Non-pigmented ciliary epithelial cell (primary cell): ENCODE results near the gene ASMTL.
"Not testable (repeated sequence)": the region's sequence is repeated elsewhere in the genome, so short reads cannot be mapped to it uniquely, and the experiment has no call there.

ENCODE experiments used
- DNase-seq: peaks from one replicate; pipeline ENCODE4 v3.0.0-alpha.2; 2010; ENCODE audit warnings: low read depth

The ASMTL gene

GRCh38 chrX:1387141-1387776, 65.5 kb downstream of the ASMTL start:
- DNase-seq, result no peak

- no peak for DNase-seq
Observed at GRCh38 chrX:1386338-1387127, 66.2 kb downstream of the ASMTL start.

DNA sequence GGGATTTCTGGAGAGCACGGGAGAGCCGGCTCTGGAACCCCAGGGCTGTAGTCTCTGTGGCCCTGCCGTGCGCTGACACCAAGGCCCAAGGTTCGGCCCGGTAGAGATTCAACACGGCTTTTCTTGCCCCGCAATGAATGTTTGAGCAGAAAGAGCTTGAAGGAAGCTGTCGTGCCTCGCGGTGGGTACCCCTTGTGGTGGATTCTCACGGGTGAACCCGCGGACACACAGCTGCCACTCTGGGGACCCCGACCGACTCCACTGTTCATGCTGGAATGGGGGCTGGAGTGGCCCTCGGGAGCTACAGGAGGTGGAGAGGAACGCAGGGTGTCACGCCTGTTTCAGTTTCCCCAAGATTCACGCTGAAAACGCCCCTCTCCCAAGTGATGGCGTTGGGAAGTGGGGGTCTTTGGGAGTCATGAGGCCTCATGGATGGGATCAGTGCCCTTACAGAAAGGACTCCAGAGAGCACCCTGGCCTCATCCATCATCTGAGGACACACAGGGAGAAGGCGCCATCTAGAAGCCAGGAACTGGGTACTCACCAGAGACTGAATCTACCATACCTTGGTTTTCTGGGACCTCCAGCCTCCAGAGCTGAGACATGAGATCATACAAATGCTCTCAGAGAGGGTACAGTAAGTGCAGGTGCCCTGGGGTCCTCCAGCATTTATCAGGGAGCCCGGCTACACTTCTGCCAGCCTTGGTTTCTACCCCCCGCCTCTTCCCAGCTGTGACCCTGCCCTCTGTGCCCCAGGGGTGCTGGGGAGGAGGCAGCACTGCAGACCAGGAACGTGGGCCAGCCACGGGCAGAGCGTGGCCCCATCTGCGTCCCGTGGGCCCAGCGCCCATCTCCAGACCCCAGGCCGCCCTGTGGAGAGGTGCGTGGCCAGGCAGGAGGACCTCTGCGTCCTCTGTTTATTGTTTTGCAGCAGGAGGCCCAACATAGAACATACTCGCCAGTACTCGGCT, 67.2 kb downstream of the ASMTL start:
- DNase-seq, result no peak

- no peak for DNase-seq
Observed at GRCh38 chrX:1384658-1385252, 68.0 kb downstream of the ASMTL start.

DNA sequence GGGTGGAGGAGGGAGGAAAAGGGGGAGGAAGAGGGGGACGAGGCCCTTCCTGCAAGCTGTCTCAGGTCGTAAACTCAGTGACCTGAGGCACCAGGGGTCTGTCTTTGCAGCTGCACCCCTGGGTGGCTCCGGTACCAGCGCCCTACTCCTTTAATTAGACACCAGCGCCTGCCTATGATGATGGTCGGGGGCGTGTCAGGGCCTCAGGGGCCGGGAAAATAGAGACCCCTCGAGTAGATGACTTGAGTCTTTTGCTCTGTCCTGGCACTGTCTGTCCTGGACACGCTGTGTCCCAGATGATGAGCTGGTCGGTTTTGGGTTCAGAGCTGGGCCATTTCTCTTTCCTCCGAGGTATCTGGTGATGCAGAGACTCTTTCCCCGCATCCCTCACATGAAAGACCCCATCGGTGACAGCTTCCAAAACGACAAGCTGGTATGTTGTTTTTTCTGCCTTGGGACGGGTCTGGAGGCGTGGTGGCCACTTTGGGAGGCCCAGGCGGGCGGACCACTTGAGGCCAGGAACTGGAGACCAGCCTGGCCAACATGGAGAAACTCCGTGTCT, 72.0 kb downstream of the ASMTL start:
- DNase-seq, result no peak

GRCh38 chrX:1378306-1378759, 74.4 kb downstream of the ASMTL start:
- DNase-seq, result no peak

GRCh38 chrX:1368385-1368698, 84.4 kb downstream of the ASMTL start:
- no peak for DNase-seq

DNA sequence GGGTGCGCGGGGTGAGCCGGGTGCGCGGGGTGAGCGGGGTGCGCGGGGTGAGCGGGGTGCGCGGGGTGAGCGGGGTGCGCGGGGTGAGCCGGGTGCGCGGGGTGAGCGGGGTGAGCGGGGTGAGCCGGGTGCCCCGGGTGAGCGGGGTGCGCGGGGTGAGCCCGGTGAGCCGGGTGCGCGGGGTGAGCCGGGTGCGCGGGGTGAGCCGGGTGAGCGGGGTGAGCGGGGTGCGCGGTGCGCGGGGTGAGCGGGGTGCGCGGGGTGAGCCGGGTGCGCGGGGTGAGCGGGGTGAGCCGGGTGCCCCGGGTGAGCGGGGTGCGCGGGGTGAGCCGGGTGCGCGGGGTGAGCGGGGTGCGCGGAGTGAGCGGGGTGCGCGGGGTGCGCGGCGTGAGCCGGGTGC, 86.3 kb downstream of the ASMTL start:
- not testable (repeated sequence) for DNase-seq

- no peak for DNase-seq
Observed at GRCh38 chrX:1361910-1362309, 90.8 kb downstream of the ASMTL start.

DNA sequence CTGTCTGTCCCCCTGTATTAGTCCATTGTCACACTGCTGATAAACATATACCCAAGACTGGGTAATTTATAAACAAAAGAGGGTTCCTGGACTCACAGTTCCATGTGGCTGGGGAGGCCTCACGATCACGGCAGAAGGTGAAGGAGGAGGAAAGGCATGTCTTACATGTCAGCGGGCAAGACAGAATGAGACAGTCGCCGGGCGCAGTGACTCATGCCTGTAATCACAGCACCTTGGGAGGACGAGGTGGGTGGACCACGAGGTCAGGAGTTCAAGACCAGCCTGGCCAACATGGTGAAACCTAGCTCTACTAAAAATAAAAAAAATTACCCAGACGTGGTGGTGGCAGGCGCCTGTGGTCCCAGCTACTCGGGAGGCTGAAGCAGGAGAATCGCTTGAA, 91.4 kb downstream of the ASMTL start:
- DNase-seq, result no peak

DNA sequence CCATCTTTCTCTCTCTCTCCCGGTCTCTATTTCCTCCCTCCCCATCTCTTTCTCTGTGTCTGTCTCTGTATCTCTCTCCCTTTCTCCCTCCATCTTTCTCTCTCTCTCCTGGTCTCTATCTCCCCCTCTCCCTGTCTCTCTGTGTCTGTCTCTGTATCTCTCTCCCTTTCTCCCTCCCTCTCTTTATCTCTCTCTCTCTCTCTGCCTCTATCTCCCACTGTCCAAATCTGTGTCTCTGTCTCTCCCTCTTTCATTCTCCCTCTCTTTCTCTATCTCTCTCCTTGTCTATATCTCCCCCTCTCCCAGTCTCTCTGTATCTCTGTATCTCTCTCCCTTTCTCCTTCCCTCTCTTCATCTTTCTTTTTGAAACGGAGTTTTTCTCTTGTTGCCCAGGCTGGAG, 92.5 kb downstream of the ASMTL start:
- no peak for DNase-seq

GRCh38 chrX:1359477-1359873, 93.2 kb downstream of the ASMTL start:
- no peak for DNase-seq

- no peak for DNase-seq
Observed at GRCh38 chrX:1358793-1359476, 93.8 kb downstream of the ASMTL start.

GRCh38 chrX:1357993-1358392, 94.7 kb downstream of the ASMTL start:
- no peak for DNase-seq

DNA sequence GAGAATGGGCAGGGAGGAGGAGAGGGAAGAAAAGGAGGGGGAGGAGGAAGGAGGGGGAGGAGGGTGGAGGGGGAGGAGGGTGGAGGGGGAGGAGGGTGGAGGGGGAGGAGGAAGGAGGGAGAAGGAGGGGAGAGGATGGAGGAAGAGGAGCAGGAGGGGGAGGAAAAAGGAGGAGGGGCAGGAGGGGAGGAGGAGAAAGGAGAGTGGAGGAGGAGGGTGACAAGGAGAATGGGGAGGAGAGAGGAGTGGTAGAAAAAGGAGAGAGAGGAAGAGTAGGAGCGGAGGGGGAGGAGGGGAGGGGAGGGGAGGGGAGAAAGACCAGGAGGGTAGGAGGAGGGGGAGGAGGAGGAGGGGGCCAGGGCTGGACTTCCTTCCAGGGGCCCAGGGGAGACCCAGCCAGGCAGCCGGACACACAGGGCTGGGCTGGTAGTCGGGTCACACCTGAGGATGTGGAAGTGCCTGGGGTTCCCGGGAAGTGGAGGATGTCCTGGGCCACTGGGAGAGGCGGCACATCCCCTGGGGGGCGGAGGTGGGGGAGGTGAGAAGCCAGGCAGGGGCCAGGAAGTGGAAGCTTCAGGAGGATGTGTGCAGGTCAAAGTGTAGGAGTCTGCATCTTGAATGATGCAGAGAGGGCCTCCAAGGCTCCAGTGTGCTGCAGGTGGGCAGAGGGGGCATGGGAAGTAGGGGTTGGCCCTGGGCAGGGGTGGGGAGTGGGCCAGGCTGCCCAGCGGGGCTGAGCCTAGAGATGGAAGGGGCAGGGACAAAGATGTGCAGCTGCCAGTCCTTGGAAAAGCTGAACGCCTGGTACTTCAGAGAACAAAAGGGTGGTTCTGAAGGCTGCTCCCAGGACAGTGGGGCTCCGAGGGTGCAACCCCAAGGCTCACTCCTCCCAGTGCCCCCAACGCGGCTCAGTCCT, 97.3 kb downstream of the ASMTL start:
- DNase-seq, result no peak

GRCh38 chrX:1354036-1355019, 98.4 kb downstream of the ASMTL start:
- no peak for DNase-seq
